Fibroblast of lung (primary cell): ENCODE measurements around the gene SLC13A5.

ENCODE experiments used
- EZH2 ChIP-seq: IDR thresholded peaks from 2 replicates; pipeline ENCODE4 v1.5.1; 2012; ENCODE audit warnings: low read length, control low read depth, mild to moderate bottlenecking; ENCODE audit errors: missing control alignments
- TF ChIP-seq, protein P1 (sequence below), 2 donors: IDR thresholded peaks in 1 of 2; conservative IDR thresholded peaks in 1 of 2; 1 replicate in 1 of 2; 2 replicates in 1 of 2; pipeline ENCODE4 v1.5.1; 2011 to 2012; ENCODE audit warnings: low read length in 2 of 2, control low read depth in 1 of 2, inconsistent platforms in 1 of 2, low read depth in 1 of 2, mild to moderate bottlenecking in 1 of 2

DNA sequence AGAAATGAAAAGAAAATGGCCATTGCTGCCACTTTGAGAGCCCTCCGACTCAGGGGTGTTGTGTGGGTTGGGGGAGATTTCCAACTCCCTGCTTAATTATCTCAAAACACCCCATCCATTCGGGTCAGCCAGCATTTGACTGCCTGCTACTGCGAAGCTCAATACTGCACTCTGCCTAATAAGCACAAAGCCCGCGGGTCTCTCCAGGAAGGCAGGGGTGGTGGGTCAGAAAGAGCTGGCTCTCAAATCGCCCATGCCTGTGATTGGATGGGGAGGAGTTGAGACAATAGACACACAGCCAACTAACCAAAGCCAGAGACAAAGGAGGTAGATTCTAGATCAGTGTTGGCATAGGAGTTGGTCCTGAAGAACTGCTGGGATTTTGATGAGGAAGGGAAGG lies 40.4 kb upstream of the SLC13A5 start:
- TF ChIP-seq, protein P1, sequence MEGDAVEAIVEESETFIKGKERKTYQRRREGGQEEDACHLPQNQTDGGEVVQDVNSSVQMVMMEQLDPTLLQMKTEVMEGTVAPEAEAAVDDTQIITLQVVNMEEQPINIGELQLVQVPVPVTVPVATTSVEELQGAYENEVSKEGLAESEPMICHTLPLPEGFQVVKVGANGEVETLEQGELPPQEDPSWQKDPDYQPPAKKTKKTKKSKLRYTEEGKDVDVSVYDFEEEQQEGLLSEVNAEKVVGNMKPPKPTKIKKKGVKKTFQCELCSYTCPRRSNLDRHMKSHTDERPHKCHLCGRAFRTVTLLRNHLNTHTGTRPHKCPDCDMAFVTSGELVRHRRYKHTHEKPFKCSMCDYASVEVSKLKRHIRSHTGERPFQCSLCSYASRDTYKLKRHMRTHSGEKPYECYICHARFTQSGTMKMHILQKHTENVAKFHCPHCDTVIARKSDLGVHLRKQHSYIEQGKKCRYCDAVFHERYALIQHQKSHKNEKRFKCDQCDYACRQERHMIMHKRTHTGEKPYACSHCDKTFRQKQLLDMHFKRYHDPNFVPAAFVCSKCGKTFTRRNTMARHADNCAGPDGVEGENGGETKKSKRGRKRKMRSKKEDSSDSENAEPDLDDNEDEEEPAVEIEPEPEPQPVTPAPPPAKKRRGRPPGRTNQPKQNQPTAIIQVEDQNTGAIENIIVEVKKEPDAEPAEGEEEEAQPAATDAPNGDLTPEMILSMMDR (conservative IDR thresholded peaks at IDR 0.05 in 1 of 2, IDR thresholded peaks at IDR 0.05 in 1 of 2; ENCODE audit: low read depth in 1 of 2, low read length in 2 of 2) = no peak
- TF ChIP-seq EZH2 = no peak
